Mucosa of descending colon (tissue), 3 donors: ENCODE measurements around the gene DUSP16. TPM values are rescaled to one million over a fixed set of nuclear protein-coding genes. Genes with fewer than 3 reads are reported as not detected.

ENCODE experiments used
- ATAC-seq: fragments of 200-7000 bp; cut with Tn5 transposase; one replicate; pipeline ENCODE4 v1.9.1; 2020; ENCODE audit warnings: mild to moderate bottlenecking, moderate library complexity
- DNase-seq, 3 donors: peaks; one replicate each; pipeline ENCODE4 v3.0.0-alpha.2; 2020
- H3K36me3 ChIP-seq: fragments of 200-600 bp; one replicate; pipeline ENCODE4 v1.8.0; 2021; ENCODE audit warnings: low read depth, mild to moderate bottlenecking
- H3K4me1 ChIP-seq: fragments of 200-600 bp; one replicate; pipeline ENCODE4 v1.8.0; 2021; ENCODE audit warnings: low read depth, mild to moderate bottlenecking
- H3K4me3 ChIP-seq: fragments of 200-600 bp; one replicate; pipeline ENCODE4 v1.8.0; 2021; ENCODE audit warnings: mild to moderate bottlenecking
- H3K9me3 ChIP-seq: fragments of 200-600 bp; one replicate; pipeline ENCODE4 v1.8.0; 2021; ENCODE audit warnings: mild to moderate bottlenecking
- intact Hi-C, 2 donors: fragments of 100-400 bp; cut with DNase I in 1 of 2; cut with micrococcal nuclease in 1 of 2; formaldehyde crosslinking; loops; one replicate each; pipeline versions ENCODE4 v1.11.0 to v1.11.1; 2022; cut with DNase I, micrococcal nuclease
- total RNA-seq, 3 donors: library from RNA; stranded (reverse); fragmentation: NEBNext Ultra II Directional in 2 of 3; extraction: Animal tissue kit (Norgen Biotek cat#: 25700) in 2 of 3; gene quantifications; one replicate each; pipeline versions ENCODE4 v1.2.1 to v1.2.4, GENCODE V29; 2021 to 2023
- TF ChIP-seq, protein P1 (sequence below): fragments of 200-600 bp; IDR thresholded peaks from one replicate; pipeline ENCODE4 v1.8.0; 2022; ENCODE audit warnings: antibody characterized with exemption, mild to moderate bottlenecking
- donor health status: DM: no; HTN: no; CAD: no; lungs with moderate emphysema.
- donor health status: DM: no; HTN: no; CAD: no.
- donor health status: DM: no; HTN: yes; CAD: no.

Gene DUSP16
- total RNA-seq, 3 donors from 2014 or later: 42.3 to 61.8 (median 42.9) TPM

DNA sequence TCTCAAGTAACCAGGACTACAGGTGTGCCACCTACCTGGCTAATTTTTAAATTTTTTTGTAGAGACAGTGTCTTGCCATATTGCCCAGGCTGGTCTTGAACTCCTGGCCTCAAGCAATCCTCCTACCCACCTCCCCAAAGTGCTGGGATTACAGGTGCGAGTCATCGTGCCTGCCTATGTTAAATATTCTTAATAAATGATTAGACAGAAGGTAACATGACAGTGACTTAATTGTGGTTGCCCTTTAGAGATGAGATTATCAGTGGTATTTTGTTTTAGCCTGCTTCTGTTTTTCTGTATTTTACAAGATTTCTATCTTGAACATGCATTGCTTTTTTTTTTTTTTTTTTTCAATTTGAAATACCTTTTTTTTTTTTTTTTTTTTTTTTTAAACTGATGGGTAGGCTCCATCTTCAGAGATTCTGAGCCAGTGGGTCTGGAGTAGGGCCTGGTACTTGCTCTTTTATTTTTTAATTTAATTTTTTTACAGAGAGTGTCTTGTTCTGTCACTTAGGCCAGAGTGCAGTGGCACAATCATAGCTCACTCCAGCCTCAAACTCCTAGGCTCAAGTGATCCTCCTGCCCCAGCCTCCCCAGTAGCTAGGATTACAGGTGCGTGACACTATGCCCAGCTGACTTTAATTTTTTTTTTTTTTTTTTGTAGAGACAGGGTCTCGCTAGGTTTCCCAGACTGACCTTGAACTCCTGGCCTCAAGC, 117.3 kb downstream of the DUSP16 start:
- DNase-seq: no peak
- no peaks in the 10 kb centered on the region for H3K36me3 ChIP-seq
- no peaks in the 10 kb centered on the region for H3K9me3 ChIP-seq
- no peak for ATAC-seq
- intact Hi-C loops: no loop called here
- TF ChIP-seq, protein P1, sequence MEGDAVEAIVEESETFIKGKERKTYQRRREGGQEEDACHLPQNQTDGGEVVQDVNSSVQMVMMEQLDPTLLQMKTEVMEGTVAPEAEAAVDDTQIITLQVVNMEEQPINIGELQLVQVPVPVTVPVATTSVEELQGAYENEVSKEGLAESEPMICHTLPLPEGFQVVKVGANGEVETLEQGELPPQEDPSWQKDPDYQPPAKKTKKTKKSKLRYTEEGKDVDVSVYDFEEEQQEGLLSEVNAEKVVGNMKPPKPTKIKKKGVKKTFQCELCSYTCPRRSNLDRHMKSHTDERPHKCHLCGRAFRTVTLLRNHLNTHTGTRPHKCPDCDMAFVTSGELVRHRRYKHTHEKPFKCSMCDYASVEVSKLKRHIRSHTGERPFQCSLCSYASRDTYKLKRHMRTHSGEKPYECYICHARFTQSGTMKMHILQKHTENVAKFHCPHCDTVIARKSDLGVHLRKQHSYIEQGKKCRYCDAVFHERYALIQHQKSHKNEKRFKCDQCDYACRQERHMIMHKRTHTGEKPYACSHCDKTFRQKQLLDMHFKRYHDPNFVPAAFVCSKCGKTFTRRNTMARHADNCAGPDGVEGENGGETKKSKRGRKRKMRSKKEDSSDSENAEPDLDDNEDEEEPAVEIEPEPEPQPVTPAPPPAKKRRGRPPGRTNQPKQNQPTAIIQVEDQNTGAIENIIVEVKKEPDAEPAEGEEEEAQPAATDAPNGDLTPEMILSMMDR: no peak
- H3K4me3 ChIP-seq: no peak overlapping the region
- peaks cover 15% of the 10 kb centered on the region for H3K4me1 ChIP-seq

GRCh38 chr12:12443431-12443878, 119.2 kb downstream of the DUSP16 start:
- DNase-seq: no peak
- TF ChIP-seq, protein P1: no peak
- H3K4me1 ChIP-seq: peaks cover 6% of the 10 kb centered on the region
- intact Hi-C loops: no loop called here
- no peak overlapping the region for H3K4me3 ChIP-seq
- H3K9me3 ChIP-seq: no peaks in the 10 kb centered on the region
- no peak for ATAC-seq
- H3K36me3 ChIP-seq: no peaks in the 10 kb centered on the region

- peaks cover 6% of the 10 kb centered on the region for H3K4me1 ChIP-seq
- intact Hi-C loops: no loop called here
- no peak overlapping the region for H3K4me3 ChIP-seq
- no peaks in the 10 kb centered on the region for H3K9me3 ChIP-seq
- TF ChIP-seq, protein P1: no peak
- DNase-seq (no peak), ATAC-seq (no peak)
- H3K36me3 ChIP-seq: no peaks in the 10 kb centered on the region
Measured at GRCh38 chr12:12442548-12443071, 120.1 kb downstream of the DUSP16 start.

- H3K4me1 ChIP-seq: peaks cover 6% of the 10 kb centered on the region
- ATAC-seq: peak; percentile 60
- intact Hi-C loops: no loop called here
- H3K4me3 ChIP-seq: no peak overlapping the region
- H3K9me3 ChIP-seq: no peaks in the 10 kb centered on the region
- DNase-seq: peak in 1 of 3 donors; percentile 43
- no peaks in the 10 kb centered on the region for H3K36me3 ChIP-seq
- TF ChIP-seq, protein P1: no peak
Measured at GRCh38 chr12:12441843-12442461, 120.7 kb downstream of the DUSP16 start.

- DNase-seq (no peak), ATAC-seq (peak; percentile 39)
- intact Hi-C loops: no loop called here
- TF ChIP-seq, protein P1: no peak
- Histone ChIP-seq H3K9me3 (no peaks in the 10 kb centered on the region), H3K36me3 (no peaks in the 10 kb centered on the region), H3K4me3 (no peak overlapping the region), H3K4me1 (peaks cover 6% of the 10 kb centered on the region)
Measured at GRCh38 chr12:12441429-12441807, 121.2 kb downstream of the DUSP16 start.
